Mucosa of rectum (tissue), 2 donors: ENCODE measurements around the gene MALSU1.

ENCODE experiments used
- H3K27ac ChIP-seq, 2 donors: one replicate each; pipeline ENCODE4 v1.7.0; 2013; ENCODE audit warnings: inconsistent platforms in 2 of 2, low read depth in 2 of 2, low read length in 2 of 2
- H3K27me3 ChIP-seq, 2 donors: one replicate each; pipeline ENCODE4 v1.7.0; 2013; ENCODE audit warnings: low read length in 2 of 2; ENCODE audit not compliant: control insufficient read depth in 2 of 2, insufficient read depth in 2 of 2
- H3K36me3 ChIP-seq, 2 donors: one replicate each; pipeline ENCODE4 v1.7.0; 2013; ENCODE audit warnings: low read length in 2 of 2; ENCODE audit not compliant: control insufficient read depth in 2 of 2, insufficient read depth in 2 of 2
- H3K4me1 ChIP-seq, 2 donors: one replicate each; pipeline ENCODE4 v1.7.0; 2013; ENCODE audit warnings: low read length in 2 of 2, mild to moderate bottlenecking in 1 of 2; ENCODE audit not compliant: control insufficient read depth in 2 of 2, insufficient read depth in 2 of 2
- H3K4me3 ChIP-seq, 2 donors: one replicate each; pipeline ENCODE4 v1.7.0; 2013; ENCODE audit warnings: low read length in 2 of 2
- H3K9ac ChIP-seq, 2 donors: one replicate each; pipeline ENCODE4 v1.7.0; 2013; ENCODE audit warnings: low read length in 2 of 2, low read depth in 1 of 2, mild to moderate bottlenecking in 1 of 2
- H3K9me3 ChIP-seq, 2 donors: one replicate each; pipeline ENCODE4 v1.7.0; 2013; ENCODE audit warnings: low read length in 2 of 2; ENCODE audit not compliant: control insufficient read depth in 2 of 2
- donor health status: healthy.
- donor health status: Normal muscosa, but diverticular disease.

The MALSU1 gene

DNA sequence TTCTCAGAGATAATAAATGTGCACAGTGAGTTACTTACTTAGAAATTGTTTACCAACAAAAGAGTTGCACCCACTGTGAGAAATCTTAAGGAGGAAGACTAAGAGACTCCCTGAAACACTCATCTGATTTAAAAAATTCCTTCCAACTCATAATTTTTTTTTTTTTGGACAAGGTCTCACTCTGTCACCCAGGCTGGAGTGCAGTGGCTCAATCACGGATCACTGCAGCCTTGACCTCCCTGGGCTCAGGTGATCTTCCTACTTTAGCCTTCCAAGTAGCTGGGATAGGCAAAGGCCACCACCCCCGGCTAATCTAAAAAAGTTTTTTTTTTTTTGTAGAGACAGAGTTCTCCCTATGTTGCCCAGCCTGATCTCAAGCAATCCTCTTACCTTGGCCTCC lies 36.0 kb downstream of the MALSU1 start:
- Histone ChIP-seq H3K27me3 (peaks cover 8 to 14% of the 10 kb centered on the region in 2 donors), H3K4me3 (no peak overlapping the region), H3K9ac (no peak overlapping the region), H3K9me3 (no peaks in the 10 kb centered on the region), H3K4me1 (peaks cover 0 to 8% of the 10 kb centered on the region in 2 donors), H3K27ac (no peak overlapping the region), H3K36me3 (no peaks in the 10 kb centered on the region)

DNA sequence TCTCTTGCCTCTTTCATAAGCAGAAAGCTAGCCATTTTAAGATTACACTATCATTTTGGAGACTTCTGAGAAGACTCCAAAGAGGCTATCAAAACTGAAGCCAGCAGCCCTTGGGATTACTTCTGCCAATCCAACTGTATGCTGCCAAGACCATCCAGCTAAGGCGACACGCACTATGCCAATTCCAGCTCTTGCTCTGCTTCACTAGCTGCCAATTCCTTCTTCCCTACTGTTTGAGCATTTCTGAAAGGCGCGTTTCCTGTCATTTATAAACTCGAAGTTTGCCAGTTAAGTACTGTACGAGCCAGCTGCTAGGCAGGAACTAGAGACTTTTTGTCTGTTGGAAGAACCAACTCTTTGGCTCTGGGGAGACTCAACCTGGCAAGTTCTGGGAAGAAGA lies 36.5 kb downstream of the MALSU1 start:
- no peaks in the 10 kb centered on the region for H3K9me3 ChIP-seq
- H3K4me3 ChIP-seq, result no peak overlapping the region
- H3K27ac ChIP-seq, result no peak overlapping the region
- H3K4me1 ChIP-seq, result peaks cover 0 to 8% of the 10 kb centered on the region in 2 donors
- peaks cover 8 to 14% of the 10 kb centered on the region in 2 donors for H3K27me3 ChIP-seq
- no peaks in the 10 kb centered on the region for H3K36me3 ChIP-seq
- no peak overlapping the region for H3K9ac ChIP-seq

DNA sequence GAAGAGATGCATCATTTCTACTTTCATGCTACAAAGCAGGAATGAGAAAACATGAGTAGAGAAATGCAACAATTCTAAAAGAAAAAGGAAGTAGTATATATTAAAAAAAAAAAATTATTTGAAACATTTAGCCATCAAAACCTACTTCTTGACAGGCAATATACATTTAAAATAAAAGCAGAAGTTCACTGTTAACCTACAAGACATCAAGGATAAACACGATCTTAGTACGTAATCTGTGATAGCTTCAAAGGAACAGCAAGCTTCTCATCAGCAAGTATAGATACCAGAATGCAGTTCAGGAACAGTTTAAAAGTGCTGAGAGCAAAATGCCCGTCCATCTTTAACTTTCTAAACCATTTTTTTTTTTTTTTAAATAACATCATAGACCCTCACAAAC lies 36.9 kb downstream of the MALSU1 start:
- H3K27ac ChIP-seq, result no peak overlapping the region
- no peaks in the 10 kb centered on the region for H3K9me3 ChIP-seq
- no peak overlapping the region for H3K9ac ChIP-seq
- no peak overlapping the region for H3K4me3 ChIP-seq
- no peaks in the 10 kb centered on the region for H3K36me3 ChIP-seq
- peaks cover 8 to 14% of the 10 kb centered on the region in 2 donors for H3K27me3 ChIP-seq
- peaks cover 0 to 8% of the 10 kb centered on the region in 2 donors for H3K4me1 ChIP-seq

DNA sequence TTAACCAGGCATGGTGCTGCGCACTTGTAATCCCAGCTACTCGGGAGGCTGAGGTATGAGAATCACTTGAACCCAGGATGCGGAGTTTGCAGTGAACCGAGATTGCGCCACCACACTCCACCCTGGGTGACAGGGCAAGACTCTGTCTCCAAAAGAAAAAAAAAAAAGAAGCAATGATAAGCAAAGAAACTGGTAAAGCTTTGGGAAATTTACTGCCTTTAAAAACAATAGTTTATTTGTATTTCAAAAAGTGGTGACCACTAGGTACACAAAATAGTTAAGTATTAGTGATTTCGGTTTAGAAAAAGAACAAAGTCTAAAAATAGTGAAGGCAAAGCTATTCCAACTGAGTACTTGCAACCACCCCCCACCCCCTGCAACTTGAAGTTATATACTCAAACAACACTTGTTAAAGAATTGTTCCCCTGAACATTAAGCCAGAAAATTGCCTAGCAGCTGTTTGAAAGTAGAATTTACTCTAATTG lies 37.7 kb downstream of the MALSU1 start:
- no peaks in the 10 kb centered on the region for H3K36me3 ChIP-seq
- peaks cover 0 to 8% of the 10 kb centered on the region in 2 donors for H3K4me1 ChIP-seq
- no peak overlapping the region for H3K4me3 ChIP-seq
- H3K27ac ChIP-seq, result no peak overlapping the region
- H3K9ac ChIP-seq, result no peak overlapping the region
- no peaks in the 10 kb centered on the region for H3K9me3 ChIP-seq
- peaks cover 8 to 14% of the 10 kb centered on the region in 2 donors for H3K27me3 ChIP-seq

DNA sequence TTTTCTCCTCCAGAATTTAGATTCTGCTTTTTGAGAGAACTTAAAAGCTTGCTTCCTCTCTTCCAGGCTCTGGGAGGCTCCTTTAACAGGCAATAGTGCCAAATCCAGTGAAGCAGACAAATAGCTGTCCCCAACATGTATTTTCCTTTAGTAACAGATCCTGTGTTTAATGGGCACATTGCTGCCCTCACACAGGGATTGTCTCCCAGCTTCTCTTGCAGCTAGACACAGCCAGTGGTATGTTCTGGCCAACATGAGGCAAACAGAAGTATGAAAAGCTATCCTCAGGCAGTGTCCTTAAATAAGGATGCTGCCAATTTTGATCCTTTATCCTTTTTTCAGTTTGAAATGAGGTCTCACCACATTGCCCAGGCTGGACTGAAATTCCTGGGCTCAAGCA lies 38.2 kb downstream of the MALSU1 start:
- no peaks in the 10 kb centered on the region for H3K36me3 ChIP-seq
- peaks cover 0 to 8% of the 10 kb centered on the region in 2 donors for H3K4me1 ChIP-seq
- peaks cover 8 to 14% of the 10 kb centered on the region in 2 donors for H3K27me3 ChIP-seq
- no peak overlapping the region for H3K27ac ChIP-seq
- H3K9ac ChIP-seq, result no peak overlapping the region
- no peaks in the 10 kb centered on the region for H3K9me3 ChIP-seq
- no peak overlapping the region for H3K4me3 ChIP-seq

DNA sequence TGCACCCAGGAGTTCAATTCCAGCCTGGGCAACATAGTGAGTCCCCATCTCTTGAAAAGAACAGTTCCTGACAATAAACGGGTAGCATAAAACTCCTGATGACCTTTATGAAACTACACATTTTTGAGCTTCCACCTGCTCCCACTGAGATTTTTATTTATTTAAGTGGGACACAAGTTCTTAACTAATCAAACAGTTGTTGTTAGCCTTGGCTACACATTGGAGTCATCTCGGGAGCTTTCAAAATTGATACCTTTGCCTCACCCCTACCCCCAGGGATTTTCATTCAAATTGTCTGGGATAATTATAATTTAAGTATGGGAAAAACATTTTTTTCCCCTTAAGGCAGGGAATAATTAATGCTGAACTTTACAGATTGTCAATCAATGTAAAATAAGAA lies 39.3 kb downstream of the MALSU1 start:
- H3K4me3 ChIP-seq, result no peak overlapping the region
- peaks cover 0 to 8% of the 10 kb centered on the region in 2 donors for H3K4me1 ChIP-seq
- no peaks in the 10 kb centered on the region for H3K36me3 ChIP-seq

DNA sequence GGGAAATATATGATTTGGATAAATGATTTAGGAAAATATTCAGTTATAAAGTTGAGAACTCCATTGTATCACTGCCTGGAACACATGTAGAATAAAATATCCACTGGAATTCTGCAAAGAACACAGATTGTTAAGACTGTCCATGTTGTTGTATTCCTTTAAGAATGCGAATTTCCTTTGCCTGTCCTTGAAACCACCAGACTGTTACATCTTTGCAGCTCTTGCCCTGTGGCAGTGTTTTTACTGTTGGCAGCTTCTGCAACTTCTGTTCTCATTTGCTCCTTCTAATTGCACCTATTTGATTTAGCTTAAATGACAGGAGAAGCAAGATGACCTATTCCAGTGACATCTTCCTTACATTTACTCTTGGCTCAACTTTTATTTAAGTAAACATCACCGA lies 39.7 kb downstream of the MALSU1 start:
- Histone ChIP-seq H3K27me3 (peaks cover 8 to 14% of the 10 kb centered on the region in 2 donors), H3K27ac (no peak overlapping the region), H3K4me3 (no peak overlapping the region), H3K36me3 (no peaks in the 10 kb centered on the region), H3K9ac (no peak overlapping the region), H3K9me3 (no peaks in the 10 kb centered on the region), H3K4me1 (peaks cover 0 to 8% of the 10 kb centered on the region in 2 donors)

More for the DNA sequence above, 39.3 kb downstream of the MALSU1 start:
- H3K9ac ChIP-seq, result no peak overlapping the region
- H3K9me3 ChIP-seq, result no peaks in the 10 kb centered on the region
- H3K27ac ChIP-seq, result no peak overlapping the region
- H3K27me3 ChIP-seq, result peaks cover 8 to 14% of the 10 kb centered on the region in 2 donors

DNA sequence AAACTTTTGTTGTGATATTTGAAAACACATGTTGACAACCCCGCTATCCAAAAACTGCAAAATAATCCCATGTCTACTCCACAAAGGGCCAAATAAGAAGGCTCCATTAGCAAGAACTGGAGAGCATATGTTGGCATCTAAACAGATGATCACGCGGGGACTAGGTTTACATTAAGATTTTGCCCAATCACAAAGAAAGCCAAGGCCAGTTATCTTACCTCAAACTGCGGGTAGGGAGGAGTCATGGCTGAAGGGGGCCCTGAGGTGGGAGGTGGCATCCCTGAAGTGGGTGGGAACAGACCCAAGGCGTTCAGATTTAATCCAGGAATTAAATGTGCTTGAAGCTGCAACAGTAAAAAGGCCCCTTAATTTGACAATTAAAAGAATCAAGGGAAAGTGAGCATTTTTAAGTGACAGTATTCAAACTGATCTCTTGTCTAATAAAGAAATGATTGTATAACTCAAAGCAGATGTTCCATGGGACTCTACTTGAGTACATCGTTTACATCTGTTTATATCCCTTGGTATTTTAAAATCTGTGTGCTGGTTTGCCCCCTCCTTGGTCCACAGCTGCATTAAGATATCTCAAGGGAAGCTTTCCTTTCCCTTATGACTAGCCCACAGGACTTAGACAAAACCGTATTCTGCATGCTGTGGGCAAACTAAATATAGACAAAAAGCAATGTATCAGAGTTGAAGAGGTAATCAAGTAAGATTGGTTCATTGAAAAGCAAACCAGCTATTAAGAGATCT lies 42.9 kb downstream of the MALSU1 start:
- H3K4me3 ChIP-seq, result no peak overlapping the region
- no peaks in the 10 kb centered on the region for H3K9me3 ChIP-seq
- peaks cover 4 to 14% of the 10 kb centered on the region in 2 donors for H3K27me3 ChIP-seq
- H3K36me3 ChIP-seq, result no peaks in the 10 kb centered on the region
- no peak overlapping the region for H3K27ac ChIP-seq
- H3K4me1 ChIP-seq, result no peaks in the 10 kb centered on the region
- H3K9ac ChIP-seq, result no peak overlapping the region

DNA sequence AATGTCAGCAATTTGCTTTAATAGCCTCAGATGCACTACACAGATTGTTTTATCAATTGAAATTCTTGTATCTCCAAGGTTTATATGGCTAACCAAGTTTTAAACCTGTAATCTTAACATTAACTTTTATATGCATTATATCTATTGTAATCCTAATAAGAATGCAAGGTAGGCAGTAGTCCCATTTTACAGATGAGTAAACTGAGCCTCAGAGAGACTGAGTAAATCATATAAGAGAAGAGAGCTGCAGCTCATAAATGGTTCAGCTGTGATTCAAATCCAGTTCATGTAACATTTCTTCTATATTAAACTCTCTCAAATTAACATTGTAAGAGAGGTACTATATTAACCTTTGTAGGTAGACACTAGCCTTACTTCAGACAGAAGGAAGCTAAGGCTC lies 44.0 kb downstream of the MALSU1 start:
- Histone ChIP-seq H3K4me3 (no peak overlapping the region), H3K4me1 (no peaks in the 10 kb centered on the region), H3K27ac (no peak overlapping the region), H3K9ac (no peak overlapping the region), H3K36me3 (no peaks in the 10 kb centered on the region), H3K27me3 (peaks cover 3 to 9% of the 10 kb centered on the region in 2 donors), H3K9me3 (no peaks in the 10 kb centered on the region)

DNA sequence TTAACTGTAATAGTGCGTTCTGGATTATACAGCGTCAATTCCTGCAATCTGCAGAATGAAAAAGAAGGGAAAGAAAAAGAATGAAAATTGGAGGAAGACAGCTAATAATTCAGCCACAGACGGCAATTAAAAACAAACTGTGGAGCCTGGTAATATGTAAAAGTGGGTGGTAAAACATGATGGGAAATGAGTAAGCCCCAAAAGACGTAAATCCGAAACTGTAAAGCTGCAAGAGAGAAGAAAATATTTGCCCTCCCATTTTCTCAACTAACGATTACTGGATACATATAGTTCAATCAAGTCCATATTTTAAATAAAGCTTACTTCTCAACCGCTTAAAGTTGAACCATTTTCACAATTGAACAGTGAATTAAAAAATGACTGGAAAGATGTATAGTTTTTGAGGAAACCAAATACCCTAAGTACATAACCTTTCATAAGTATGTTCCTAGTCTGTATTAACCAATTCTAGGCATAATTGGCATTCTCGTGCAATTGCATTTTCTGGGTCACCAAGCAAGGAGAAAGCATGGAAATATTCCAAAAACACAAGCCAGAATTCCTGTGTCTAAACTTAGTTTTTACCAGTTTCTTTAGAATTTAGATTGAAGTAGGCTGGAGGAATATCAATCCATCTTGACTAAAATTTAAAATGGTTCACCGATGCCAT lies 44.8 kb downstream of the MALSU1 start:
- no peak overlapping the region for H3K4me3 ChIP-seq
- no peaks in the 10 kb centered on the region for H3K9me3 ChIP-seq
- no peaks in the 10 kb centered on the region for H3K36me3 ChIP-seq
- H3K9ac ChIP-seq, result no peak overlapping the region
- peaks cover 0 to 3% of the 10 kb centered on the region in 2 donors for H3K27me3 ChIP-seq
- no peak overlapping the region for H3K27ac ChIP-seq
- H3K4me1 ChIP-seq, result no peaks in the 10 kb centered on the region
